ENCODE results near the gene CD177.
"Not testable (repeated sequence)": the region's sequence is repeated elsewhere in the genome, so short reads cannot be mapped to it uniquely, and the experiment has no call there.

The CD177 gene

DNA sequence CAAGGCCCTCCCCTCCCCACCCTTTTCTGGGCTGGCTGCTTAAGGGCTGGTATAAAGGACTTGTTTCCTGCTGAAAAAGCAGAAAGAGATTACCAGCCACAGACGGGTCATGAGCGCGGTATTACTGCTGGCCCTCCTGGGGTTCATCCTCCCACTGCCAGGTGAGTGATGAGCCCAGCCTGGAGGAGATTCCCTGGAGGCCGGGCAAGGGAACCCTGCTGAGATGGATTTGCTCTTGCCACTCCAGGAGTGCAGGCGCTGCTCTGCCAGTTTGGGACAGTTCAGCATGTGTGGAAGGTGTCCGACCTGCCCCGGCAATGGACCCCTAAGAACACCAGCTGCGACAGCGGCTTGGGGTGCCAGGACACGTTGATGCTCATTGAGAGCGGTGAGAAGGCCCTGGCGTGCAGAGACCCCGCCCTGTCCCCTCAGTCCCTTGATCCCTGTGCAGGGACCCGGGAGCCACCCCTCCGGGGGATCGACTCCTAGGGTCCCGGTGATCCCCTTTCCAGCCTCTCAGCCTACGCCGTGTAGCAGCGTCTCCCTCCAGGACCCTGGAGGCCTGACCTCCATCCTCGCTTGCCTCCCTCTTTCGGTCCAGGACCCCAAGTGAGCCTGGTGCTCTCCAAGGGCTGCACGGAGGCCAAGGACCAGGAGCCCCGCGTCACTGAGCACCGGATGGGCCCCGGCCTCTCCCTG, at the start of gene CD177:
Gene CD177 (plus strand): TSS at position 81 of the 699 bp plus-strand sequence. CDS start 29 bp downstream, at position 110.
- DNase-seq (ENCODE audit: low read depth in 2 of 2), result no peak

GRCh38 chr19:43305642-43306041, 47.8 kb upstream of the CD177 start:
- no peak for DNase-seq (ENCODE audit: low read depth in 2 of 2)

DNA sequence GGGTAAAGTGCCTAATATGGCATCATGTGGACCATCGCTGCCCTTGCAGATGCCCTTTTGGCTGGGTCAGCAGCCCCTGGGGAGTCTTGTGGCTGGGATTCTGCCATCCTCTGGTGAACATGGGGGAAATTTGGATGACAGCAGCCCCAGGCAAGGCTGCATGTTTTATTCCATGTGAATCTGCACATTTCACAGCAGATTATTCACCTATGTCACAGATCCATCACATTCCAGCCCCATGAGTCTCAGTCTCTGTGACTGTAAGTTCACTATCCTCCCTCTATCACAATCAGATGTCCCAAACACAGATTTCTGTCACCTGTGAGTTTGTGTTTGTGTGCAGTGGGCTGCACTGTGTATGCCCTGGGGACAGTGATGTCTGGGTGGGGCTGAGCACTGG, 47.4 kb upstream of the CD177 start:
- no peak for DNase-seq (ENCODE audit: low read depth in 2 of 2)

- no peak for DNase-seq (ENCODE audit: low read depth in 2 of 2)
Observed at GRCh38 chr19:43308244-43308815, 45.2 kb upstream of the CD177 start.

DNA sequence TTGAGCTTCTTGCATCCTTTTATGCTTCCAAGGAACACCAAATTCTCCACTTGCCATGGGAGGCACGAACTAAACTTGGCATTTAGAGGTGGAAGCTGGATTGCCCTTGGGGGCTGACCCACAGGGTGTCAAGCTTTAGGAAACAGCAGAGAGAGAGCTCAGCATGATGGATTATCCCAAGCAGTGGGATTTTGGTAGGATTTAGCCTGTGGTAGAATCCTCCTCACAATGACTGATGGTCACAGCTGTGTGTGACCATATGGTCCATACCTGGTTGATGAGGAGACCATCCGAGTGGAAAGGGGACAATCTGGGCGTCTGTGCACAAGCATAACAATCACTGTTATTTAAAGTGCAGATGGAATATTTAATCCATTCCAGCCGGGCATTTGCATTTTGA, 44.0 kb upstream of the CD177 start:
- DNase-seq (ENCODE audit: low read depth in 2 of 2), result no peak

GRCh38 chr19:43310221-43310620, 43.3 kb upstream of the CD177 start:
- DNase-seq (ENCODE audit: low read depth in 2 of 2), result no peak

GRCh38 chr19:43311256-43311655, 42.2 kb upstream of the CD177 start:
- no peak for DNase-seq (ENCODE audit: low read depth in 2 of 2)

DNA sequence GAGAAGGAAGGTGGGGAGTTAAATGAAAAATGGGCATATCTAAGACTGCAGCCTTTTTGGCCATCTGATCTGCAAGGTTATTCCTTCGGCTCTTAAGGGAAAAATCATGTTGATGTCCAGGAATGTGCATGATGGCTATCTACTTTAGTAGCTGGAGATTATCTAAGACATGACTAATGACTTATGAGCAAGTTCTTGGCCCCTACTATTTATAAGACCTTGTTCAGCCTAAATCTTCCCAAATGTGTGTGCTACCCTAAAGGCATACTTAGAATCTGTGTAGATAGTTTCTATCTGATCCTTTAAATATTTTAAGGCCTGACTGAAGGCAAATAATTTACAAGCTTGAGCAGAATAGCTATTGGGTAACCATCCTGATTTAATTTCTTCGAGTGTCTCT, 41.8 kb upstream of the CD177 start:
- no peak for DNase-seq (ENCODE audit: low read depth in 2 of 2)

GRCh38 chr19:43313711-43314495, 39.6 kb upstream of the CD177 start:
- no peak for DNase-seq (ENCODE audit: low read depth in 2 of 2)

DNA sequence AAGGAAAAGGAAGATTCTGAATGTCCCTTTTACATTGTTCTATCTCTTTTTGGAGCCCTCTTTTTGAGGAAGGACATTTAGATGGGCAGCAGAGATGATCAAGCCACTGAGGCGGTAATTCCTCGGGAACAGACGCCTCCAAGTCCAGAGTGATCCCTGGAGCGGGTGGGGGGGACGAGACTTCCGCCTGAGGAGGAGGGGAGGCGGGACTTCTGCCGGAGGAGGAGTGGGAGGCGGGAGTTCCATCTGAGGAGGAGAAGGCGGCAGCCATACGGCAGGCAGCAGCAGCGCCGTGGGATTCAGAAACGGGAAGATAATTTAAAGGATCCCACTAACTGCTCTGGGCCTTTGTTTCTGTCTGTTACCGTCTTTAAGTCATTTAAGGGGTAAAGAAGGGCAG, 37.6 kb upstream of the CD177 start:
- DNase-seq (ENCODE audit: low read depth in 2 of 2), result no peak

DNA sequence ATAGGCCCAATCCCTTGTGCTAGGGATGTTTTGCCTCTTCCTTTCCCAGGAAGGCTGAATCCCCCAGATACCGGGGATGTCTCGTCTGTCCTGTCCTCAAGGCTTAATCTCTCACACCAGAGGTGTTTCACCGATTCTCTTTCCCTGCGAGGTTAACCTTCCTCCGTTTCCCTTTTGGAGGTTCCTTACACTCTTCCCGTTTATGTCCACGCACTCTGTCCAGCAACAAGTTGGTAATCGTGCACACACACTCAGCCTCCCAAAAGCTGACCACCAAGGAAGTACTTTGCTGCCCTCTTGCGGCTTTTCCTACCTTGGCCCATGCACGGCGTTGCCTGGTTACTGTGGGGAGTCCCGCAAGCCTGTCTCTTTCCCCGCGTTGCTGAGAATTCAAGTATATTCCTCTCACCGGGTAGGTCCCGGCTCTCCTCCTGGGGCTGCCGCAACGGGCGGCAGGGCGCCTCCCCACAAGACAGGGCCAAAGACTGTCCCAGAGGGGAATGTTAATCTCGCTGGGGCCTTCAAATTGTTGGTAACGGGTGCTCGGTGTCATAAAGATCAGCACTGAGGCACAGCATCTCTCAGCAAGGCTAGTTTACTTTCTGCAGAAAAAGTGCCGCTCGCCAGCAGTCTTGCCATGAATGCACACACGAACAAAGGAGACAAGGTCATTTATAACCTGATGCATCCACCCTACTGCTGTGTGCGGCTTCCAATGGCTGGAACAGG, 36.7 kb upstream of the CD177 start:
- no peak for DNase-seq (ENCODE audit: low read depth in 2 of 2)

GRCh38 chr19:43318203-43318602, 35.3 kb upstream of the CD177 start:
- DNase-seq (ENCODE audit: low read depth in 2 of 2), result no peak

DNA sequence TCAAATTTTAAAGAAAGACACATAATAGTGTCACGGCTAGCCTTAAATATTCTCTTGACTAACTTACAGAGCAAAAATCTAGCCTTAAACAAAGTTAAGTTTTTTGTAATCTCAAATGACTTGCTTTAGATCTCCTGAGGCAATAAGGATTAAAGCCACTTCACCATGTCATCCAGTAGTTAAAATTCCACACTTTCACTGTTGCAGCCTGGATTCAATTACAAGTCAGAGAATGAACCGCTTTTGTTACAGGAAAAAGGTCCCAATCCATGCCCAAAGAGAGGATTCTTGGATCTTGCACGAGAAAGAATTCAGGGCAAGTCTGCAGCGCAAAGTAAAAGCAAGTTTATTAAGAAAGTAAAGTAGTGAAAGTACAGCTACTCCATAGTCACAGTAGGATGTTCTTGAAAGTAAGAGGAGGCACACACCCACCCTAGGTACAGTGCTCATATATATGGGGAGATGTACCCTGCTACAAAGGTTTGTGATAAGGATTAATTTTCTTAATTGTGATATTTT, 34.6 kb upstream of the CD177 start:
- no peak for DNase-seq (ENCODE audit: low read depth in 2 of 2)

- DNase-seq (ENCODE audit: low read depth in 2 of 2), result no peak
Observed at GRCh38 chr19:43320546-43320945, 32.9 kb upstream of the CD177 start.

GRCh38 chr19:43326761-43327160, 26.7 kb upstream of the CD177 start:
- DNase-seq (ENCODE audit: low read depth in 2 of 2), result not testable (repeated sequence)

DNA sequence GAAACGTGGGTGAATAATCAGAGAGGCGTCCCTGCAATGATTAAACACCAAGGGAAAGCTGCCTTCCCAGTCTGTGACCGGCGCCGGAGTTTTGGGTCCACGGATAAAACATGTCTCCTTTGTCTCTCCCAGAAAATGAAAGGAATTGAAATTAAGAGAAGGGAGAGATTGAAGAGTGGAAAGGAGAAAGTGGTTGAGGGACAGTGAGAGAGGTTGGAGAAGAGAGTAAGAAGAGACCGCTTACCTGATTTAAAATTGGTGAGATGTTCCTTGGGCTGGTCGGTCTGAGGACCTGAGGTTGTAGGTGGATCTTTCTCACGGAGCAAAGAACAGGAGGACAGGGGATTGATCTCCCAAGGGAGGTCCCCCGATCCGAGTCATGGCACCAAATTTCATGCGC, 24.9 kb upstream of the CD177 start:
- DNase-seq (ENCODE audit: low read depth in 2 of 2), result not testable (repeated sequence)

DNA sequence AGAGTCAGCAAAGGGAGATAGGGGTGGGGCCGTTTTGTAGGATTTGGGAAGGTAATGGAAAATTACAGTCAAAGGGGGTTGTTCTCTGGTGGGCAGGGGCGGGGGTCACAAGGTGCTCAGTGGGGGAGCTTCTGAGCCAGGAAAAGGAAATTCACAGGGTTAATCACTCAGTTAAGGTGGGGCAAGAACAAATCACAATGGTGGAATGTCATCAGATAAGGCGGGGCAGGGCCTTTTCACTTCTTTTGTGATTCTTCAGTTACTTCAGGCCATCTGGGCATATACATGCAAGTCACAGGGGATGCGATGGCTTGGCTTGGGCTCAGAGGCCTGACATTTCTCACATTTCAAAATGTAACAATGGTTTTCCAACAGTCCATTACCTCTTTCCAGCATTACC, 24.4 kb upstream of the CD177 start:
- DNase-seq (ENCODE audit: low read depth in 2 of 2), result not testable (repeated sequence)

DNA sequence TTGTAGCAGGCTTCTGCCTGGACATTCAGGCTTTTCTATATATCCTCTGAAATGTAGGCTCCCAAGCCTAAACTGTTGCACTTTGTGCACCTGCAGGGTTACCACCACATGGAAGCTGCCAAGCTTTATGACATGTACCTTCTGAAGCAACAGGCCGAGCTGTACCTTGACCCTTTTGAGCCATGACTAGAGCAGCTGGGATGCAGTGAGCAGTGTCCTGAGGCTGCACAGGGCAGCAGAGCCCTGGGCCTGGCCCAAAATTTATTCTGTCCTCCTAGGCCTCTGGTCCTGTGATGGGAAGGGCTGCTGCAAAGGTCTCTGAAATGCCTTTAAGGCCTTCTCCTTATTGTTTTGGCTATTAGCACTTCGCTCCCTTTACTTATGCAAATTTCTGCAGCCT, 23.5 kb upstream of the CD177 start:
- DNase-seq (ENCODE audit: low read depth in 2 of 2), result no peak

GRCh38 chr19:43330726-43331434, 22.6 kb upstream of the CD177 start:
- DNase-seq (ENCODE audit: low read depth in 2 of 2), result no peak

DNA sequence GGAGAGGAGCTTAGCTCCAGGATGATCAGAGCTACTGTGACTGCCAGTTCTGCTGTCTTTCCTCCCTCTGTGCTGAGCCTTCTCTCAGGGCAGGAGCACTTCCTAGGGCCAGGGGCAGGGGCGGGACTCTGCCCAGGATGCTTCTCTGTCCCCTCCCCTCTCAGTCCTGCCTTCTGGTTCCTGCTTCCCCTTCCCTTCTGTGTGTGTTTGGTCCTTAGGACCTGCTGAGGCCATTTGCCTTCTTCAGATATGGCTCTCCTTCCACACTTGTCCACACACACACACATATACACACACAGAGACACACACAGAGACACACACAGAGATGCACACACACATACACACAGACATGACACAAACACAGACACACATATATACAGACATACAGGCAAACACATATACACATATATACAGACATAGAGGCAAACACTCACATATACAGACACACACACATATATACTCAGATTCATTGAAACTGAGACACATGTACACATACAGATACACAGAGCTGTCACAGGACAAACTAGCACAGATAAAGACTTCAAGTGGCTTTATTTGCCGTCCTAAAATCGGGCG, 22.0 kb upstream of the CD177 start:
- DNase-seq (ENCODE audit: low read depth in 2 of 2), result no peak

Measured in stimulated activated CD4-positive, alpha-beta T cell treated with anti-CD3 and anti-CD28 coated beads, Interleukin-4, amount 100 ng/mL, for 48 hours (primary cell).